T1000 (cell line): ENCODE results near the gene GPR183.

Experiments
- DNase-seq: peaks from one replicate; lab custom pipeline; 2025; ENCODE audit warnings: mixed read lengths; lab: John Stamatoyannopoulos, UW

GPR183 gene

DNA sequence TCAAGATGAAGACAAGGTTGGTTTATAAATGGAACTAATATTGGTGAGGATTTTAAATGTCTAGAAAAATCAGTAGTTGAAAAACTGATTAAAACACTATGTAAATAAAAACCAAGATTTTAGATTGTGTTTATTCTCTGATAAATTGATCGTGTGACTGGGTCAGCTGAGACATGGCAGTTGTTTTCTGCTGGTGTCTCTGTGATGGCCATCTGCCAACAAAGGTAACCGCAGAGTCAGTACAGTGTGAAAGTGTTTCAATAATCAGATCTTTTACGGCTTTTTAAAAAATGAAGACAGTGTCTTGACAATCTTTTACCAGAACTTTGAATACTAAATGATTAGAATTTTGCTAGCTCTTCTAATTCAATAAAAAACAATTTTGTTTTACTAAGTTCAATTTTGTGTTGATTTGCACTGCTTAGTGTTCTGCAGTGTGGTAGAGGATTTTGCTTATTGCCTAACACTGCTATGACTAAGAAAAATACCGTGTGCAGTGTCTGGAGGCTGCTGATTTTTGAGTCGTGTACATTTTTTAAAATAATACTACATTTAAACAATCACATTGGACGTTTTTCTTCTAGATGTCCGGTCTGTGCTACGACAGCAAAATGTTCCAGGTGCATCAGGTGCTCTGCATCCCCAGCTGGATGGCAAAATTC lies 32.7 kb upstream of the GPR183 start:
- no peak for DNase-seq

DNA sequence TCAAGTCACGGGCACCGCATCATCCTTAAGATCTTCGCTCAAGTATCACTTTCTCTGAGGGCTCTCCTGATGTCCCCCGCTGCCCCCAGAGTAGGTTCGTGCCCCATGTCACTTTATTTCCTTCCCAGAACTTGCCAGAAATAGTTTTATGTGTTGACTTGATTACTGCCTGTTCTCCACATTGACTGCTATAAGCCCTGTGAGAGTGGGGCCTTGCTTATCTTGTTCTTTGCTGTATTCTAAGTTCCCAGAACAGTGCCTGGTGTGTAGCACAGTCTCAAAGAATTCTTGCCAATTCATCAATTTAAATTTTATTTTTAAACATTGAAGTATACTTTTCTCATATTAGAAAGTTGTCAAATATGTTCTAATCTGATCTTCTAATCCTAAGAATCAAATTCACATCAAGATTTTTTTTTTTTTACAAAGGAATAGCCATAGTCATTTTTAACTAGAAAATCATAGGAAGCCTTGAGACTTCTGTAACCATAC lies 32.1 kb upstream of the GPR183 start:
- DNase-seq = no peak

DNA sequence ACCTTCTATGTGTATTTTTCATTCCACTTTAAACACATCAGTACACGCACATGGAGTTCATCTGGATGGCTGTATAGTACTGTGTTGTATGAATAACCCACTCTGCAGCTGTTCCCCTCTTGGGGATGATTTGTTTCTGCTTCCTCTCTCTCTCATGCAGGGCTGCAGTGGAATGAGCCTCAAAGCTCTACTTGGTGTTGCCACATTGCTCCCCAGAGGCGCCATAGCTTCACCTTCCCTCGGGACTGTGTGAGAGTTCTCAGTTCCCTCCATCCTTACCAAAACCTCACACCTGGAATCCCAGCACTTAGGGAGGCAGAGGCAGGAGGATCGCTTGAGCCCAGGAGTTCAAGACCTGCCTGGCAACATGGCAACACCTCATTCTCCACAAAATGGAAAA lies 28.4 kb upstream of the GPR183 start:
- no peak for DNase-seq

DNA sequence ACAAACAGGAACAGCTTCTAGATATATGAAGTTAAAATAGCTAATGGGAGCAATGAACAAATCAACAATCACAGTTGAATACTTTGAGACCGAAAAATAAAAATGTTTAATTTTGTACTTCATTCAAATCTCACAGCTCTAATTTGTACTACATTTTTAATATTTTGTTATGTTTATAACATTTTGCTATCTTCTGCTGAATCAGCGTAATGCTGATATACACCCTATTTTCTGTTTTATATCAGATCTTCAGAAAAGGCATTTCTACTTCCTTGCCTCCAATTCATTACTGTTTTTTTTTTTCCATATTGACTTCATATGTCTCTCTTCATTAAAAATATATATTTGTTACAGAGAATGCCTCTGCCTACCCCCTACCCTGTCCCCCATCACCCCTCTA lies 27.9 kb upstream of the GPR183 start:
- DNase-seq = no peak

DNA sequence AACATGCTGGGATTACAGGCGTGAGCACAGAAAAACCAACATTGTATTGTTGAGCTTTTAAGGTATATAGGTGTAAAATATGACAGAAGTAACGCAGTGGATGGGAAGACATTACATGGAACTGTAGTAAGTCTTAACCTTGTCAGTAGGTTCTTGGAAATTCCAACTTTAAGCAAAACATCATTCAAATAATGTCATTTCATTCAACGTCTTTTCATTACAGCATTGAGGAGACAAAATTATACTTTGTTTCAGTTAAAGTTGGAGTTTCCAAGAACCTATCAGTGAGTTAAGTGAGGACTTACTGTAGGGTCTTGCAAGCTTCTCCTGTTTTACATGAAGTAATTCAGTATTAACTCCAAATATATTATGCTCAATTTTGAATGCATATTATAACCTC lies 27.0 kb upstream of the GPR183 start:
- DNase-seq = no peak

DNA sequence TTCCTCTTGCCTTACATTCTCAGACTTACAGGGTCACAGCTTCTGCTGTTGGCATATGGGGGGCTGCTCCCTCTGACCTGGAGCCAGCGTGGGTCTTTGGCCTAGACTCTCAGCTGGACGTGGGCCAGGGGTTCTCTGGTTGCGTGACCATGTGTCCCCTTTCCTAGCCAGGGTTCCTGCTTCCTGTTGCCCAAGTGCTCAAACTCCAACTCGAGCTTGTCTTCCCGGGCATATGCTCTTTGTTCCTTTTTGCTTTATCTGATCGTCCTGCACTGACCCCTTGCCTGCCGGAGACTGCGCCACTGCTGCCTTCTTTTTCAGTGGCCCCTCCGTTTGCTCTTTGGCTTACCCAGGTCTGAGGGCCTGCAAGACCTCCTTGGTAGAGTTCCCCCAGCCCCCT lies 25.3 kb upstream of the GPR183 start:
- DNase-seq = no peak

DNA sequence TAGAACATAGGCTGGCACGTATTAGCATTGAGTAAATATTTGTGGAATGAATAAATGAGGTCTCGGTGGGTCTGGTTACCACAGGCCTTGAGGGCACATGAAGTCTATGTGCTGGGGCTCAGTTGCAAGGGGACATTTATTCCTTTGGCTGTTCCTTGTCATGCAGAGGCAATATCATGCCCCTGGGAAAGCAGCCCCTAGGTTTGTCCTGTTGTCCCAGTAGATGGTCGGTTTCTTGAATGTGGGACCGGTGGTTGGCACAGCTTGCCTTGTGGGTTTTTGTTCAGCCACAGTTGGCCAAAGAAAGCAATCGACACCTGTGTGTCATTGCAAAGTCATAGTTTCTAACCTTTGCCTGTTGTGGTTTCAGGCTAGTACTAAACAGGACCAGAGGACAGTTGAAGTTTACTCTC lies 24.7 kb upstream of the GPR183 start:
- no peak for DNase-seq

DNA sequence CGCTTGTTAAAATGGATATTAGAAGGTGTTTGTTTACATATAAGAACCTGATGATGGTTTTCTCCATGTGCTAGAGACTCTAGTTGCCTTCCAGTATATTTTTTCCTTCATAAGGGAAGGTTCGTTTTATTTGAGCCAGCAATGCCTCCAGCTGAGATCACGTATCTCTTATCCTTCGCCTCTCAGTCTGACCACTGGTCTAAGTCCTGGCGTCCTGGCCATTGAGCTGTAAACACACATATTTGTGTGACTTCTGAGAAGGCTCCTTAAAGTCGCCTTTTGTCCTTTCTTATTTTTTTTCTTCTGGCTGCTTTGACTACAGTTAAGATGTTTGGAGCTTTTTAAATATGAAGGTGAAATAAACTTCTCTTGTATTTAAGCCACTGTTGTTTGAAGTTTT lies 23.7 kb upstream of the GPR183 start:
- DNase-seq = no peak

DNA sequence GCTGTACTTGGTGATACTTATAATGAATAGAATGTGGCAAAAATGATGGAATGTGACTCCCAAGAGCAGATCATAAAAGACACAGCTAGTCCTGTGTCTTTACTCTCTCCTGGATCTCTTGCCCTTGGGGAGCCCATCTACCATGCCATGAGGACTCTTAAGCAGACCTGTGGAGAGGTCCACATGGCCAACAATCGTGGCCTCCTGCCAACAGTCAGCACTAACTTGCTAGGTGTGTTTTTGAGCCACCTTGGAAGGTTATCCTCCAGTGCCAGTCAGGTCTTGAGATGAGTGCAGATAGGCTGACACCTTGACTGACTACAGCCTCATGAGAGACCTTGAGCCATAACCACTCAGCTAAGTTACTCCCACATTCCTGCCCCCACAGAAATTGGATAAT lies 22.3 kb upstream of the GPR183 start:
- no peak for DNase-seq

DNA sequence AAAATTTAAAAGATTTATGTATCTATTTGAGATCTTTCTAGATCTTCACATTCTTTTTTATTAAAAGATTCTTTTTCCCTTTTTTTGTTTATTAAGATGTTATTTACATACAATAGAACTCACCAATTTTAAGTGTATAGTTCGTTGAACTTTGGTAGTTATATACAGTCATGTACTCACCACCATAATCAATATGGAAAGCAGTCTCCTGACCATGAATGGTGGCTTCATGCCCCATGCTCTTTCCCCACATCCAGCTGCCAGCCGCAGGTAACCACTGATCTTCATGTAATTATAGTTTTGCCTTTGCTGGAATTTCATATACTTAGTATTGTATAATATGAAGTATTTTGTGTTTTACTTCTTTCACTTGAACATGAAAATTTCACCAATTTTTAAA lies 20.6 kb upstream of the GPR183 start:
- no peak for DNase-seq

DNA sequence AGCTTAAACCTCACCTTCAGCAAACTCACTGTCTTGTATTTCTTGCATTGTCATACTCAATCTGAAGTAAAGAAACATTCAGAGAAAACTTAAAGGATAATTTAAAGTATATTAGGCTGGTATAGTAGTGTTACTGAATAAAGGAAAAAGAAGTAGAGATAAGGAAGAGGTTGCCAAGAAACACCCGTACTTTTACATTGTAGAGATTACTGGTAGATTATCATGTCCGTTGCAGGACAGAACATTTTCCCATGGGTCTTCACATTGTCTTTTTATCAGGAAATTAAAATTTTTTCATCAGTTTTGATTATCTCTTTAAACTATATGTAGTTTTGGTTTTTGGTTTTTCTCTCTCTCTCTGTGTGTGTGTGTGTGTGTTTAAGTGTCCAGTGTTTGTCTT lies 19.9 kb upstream of the GPR183 start:
- DNase-seq = no peak

DNA sequence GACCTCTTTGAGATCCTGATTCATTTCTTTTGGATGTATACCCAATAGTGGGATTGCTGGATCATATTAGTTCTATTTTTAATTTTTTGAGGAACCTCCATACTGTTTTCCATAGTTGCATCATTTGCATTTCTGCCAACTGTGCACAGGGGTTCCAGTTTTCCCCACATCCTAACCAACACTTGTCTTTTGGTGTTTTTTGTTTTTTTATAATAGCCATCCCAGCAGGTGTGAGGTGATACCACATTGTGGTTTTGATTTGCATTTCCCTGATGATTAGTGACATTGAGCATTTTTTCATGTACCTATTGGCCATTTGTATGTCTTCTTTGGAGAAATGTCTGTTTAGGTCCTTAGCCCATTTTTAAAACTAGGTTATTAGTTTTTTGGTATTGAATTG lies 18.8 kb upstream of the GPR183 start:
- no peak for DNase-seq

DNA sequence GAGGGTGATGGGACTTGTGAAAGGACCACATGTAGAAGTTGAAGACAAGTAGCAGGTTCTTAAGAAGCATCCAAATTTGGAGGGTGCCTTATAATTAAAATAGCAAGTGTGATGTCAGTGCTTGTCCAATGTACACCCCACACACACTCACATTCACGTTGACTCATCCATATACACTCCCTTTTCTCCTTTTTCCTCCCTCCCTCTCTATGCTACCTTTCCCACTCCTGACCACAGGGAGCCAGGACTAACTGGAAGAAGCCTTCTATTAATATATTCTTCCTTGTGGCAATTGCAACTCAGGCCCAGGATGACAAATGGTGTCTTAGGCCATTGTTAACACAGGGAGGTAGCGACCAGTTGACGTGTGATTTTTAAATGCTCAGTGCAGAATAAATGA lies 16.3 kb upstream of the GPR183 start:
- DNase-seq = no peak

DNA sequence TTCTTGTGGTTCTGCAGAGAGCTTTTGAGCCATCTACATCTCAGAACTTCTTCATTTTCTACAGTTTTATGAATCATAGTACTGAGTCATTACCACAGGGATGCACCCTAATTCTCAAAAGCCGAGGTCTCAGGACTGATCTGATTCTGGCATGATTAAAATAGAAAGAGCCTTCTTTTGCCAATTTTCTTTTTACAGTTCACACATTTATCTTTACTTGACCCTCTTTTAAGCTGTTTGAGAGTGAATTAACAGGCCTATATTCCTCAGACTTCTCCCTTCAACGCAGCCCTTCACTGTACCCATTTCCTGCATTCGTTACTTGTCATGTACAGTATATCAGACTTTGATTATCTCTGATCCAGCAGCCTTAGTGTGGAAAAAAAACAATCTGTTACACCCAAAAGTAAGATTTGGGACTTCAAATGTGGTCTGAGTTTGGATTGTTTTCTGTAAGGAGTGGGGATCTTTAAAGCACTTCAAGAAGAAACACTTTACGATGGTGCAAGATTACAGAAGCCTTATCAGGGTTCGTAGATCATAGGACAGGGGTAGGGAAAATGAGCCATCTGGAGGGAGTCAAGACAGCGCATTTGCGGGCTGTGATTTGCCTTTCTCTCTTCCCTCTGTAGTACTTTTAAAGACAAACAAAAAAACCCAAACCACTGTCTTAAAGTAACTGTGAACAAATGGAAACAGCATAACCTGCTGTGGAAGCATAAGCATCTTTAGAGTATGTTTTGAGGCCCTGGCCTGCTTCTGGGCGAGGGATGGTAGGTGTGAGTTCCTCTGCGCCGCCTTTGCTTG lies 15.3 kb upstream of the GPR183 start:
- no peak for DNase-seq

DNA sequence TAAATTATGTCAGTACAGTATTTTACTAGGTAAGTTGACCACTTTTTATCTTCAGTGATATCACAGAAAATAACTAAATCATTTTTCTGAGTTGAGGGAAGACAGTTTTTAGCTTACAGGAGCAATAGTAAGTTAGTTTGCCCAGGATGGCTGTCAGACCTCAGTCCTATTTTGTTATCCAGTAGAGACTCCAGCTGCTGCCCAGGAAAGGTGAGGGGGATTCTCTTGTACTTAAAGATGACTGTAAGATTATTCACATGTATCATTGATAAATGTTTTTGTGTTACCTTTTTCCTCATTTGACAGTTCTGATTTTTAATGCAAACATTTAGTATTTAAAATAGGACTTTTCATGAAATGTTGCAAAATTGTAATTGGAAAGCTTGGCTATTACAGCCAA lies 14.5 kb upstream of the GPR183 start:
- DNase-seq = no peak

DNA sequence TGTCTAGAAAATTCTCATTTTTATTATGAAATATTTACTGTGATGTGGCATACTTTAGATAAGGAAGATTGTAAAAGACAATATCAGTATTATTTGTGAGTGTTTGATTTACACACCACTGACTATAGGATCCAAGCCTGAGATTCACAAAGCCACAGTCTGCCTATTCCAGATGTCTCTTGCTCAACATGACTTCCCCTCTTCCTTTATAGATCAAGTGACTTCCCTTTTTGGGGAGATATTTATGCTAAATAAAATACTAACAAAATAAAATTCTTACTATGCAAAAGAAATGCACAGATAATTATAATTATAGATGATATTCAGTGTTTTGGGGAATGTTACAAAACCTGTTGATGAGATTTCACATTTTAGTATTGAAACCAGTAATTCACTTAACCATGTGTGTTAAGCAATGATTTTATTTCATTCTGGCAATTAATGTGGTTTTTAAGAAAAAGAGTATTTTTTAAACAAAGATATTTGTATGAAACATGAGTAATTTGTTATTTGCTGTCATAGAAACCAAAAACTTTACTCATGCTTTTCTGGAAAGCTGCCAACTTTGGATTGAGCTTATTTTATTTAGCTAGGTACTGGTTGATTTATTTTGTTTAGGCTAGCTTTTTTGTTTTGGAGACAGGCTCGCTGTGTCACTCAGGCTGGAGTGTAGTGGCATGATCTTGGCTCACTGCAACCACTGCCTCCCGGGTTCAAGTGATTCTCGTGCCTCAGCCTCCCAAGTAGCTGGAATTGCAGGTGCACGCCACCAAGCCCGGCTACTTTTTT lies 13.7 kb upstream of the GPR183 start:
- DNase-seq = no peak

DNA sequence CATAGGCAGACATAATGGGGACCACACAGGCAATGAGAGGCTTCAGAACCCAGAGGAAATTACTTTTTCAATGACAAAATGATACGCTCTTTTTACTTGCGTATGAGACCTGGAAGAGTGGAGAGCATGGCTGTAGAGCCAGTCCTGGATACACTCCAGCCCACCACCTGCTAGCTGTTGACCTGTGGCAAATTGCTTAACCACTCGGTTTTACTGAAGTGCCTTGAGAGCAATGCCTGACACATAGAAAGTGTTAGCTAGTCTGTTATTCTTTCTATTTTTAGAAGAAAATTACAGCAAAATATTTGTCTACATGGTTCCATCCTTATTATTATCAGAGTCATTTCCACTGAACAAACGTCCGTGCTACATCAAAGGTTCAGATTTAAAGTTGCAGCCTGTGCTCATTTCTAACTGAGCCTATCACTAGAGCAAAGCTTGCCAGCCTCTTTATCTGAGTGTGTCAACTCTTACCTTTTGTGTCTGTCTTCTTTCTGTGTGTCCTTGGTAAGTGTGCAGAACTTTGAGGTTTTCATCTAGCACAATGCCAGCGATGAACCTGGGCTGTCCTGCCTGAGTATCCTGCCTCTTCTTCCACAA lies 9.6 kb upstream of the GPR183 start:
- no peak for DNase-seq

DNA sequence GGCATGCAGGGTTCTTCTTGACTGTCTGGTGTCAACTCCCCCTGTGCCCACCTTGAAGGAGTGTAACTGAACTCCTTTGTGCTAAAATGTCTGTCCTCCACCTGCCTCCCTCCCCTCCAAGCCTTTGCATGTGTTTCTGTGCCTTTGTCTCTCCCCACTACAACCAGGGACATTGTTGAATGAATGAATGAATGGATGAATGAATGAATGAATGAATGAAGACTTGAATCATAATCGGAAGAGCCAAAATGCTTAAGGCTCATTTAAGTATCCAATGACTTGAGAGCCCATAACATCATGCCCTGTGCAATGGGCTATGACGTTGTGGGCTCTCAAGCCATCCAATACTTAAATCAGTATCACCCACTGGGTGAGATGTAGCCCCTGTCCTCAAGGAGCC lies 9.0 kb upstream of the GPR183 start:
- no peak for DNase-seq

DNA sequence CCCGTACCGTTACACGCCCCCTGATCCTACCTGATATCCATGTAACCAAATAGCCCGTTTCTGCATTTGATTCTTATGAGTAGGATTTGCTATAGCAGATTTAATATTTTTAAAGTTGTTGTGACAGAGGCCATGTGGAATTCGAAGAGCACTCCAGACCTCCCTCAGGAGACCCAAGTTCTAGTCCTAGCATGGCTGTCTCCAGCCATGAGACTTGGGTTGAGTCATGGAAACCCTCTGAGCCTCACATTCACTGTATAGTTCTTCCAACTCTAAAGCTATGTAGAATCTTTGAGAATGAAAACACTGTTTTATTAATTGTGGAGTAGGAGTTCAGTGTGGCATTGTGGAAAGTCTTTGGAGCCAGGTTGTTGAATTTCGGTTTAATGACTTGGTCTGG lies 8.0 kb upstream of the GPR183 start:
- DNase-seq = no peak

DNA sequence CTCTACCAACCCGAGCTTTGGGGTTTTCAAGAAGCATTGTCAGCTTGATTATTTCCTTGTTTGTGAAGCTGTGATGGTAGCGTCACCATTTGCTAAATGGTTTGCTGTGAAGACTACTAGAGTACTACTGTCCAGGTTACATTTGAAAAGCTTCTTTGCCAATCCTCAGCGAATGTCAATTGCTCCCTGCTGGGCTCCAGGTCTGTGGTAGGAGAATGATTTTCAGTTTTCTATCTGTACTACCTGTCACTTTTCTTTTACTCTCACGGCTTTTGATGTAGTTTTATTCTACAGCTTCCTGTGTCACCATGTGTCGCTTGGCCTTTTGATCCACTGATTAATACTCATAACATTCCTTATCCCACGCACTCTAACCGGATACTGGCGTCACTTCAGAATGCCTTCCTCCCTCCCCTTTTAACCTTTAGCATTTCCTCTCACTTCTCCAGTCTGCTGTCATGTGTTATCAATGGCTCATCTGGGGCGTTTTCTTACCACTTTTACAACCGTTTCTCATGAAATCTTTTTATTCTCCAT lies 7.5 kb upstream of the GPR183 start:
- no peak for DNase-seq

DNA sequence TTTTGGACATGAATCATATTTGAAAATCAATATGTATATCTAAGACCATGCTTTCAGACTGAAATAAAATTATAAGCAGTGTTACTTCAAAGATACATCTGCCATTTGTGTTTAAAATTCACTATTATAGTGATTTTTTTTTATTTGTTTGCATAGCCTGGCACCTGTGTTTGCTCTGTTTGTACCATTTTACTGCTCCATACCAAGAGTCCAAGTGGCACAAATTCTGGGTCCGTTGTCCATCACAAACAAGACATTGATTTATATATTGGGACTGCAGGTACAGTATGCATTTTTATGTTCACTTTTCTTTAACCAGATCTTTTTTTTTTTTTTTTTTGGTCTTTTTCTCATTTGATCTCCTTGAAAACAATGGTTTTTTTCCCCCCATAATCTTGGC lies 6.7 kb upstream of the GPR183 start:
- DNase-seq = no peak

DNA sequence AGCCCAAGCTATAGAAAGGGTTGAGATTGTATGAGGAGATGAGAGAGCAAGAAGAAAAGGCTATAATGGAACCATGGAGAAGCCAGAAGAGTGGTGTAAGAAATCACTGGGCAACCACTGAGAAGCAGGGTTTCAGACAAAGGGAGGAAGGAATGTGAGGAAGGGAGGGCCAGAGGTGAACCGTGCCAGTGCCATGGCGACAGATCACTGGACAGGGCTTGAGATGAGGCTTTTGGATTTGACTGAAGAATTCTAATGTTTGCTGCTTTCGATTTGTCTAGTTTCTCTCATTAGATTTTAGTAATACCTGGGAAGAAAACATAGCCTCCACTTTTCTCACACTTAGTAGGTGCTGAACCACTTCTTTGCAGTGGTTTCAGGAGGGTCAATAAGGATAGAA lies 6.3 kb upstream of the GPR183 start:
- DNase-seq = no peak
